ENCODE measurements around the gene CKS2.
"Not testable (repeated sequence)": the region's sequence is repeated elsewhere in the genome, so short reads cannot be mapped to it uniquely, and the experiment has no call there.

CKS2 gene

DNA sequence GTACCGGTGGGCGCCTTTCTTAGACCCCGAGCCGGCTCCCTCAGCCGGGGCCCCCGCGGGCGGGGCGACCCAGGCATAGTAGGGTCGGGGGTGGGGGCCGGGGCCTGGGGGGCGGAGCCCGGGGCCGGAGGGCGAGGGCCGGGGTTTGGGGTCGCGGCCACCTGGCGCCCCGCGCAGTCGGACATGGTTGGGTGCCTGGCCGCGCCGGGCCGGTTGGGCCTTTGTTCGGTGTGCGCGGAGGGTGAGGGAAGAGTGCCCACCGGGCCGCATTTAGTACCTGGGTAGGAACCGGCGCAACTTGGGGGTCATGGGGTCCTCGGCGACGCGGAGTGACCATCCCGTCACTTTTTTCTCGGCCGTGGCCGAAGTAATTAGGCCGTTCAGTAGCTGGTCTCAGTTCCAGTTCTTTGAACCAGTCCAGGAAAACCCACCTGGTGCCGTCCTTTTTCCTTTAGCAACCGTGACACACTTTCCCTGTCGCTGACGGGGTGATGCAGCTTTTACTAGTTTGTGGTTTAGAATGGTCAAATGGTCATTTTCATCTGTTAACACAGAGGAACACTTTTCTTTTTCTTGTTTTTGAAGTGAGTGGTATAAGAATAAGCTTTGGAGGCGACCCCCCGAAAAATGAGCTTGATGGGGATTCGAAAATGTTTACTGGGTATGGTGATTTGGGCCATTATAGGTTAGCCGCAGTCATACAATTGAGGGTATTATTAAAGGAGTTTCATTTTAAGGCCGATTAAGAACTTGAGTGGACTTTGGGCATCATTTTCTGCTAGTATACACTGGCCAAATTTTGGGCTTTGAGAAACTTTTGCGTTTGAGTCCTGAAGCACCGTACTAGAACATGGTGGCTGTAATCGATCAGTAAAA is 589 bp downstream of the CKS2 start:
- no peak for DNase-seq

DNA sequence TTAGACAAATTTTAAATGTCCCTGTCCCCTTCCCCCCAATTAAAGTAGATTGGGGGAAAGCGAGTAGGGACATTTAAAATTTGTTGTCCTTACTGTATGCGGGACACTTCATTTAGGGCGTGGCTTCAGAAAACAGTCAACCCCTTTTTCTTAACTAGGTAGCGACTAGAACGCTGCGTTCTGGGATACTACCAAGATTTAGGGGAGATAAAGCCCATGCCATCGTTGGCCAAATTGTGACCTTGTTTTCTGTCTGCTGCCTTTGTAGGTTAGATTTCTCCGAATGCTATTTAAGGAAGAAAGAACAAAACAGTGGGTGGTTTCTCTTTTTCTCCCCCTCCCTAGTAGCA is 1.2 kb downstream of the CKS2 start:
- peak in 1 of 2 donors; percentile 29 for DNase-seq

DNA sequence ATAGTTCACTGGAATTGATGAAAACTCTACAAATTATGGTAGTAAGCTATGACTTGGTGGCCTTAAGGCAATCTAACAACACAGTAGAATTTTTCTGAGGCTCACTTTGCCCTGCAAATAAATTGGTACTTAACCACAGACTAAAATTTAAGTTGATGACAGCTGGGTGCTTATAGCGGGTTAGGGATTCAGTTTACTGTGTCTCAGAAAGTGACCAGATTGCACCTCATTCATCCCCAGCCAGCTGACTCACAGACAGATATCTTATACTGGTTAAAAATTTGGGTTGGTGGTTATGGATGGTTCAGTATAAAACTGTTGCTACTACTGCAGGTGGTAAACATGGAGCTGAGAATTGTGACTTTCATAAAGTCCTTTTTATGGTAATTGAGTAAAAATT is 2.8 kb downstream of the CKS2 start:
- no peak for DNase-seq

DNA sequence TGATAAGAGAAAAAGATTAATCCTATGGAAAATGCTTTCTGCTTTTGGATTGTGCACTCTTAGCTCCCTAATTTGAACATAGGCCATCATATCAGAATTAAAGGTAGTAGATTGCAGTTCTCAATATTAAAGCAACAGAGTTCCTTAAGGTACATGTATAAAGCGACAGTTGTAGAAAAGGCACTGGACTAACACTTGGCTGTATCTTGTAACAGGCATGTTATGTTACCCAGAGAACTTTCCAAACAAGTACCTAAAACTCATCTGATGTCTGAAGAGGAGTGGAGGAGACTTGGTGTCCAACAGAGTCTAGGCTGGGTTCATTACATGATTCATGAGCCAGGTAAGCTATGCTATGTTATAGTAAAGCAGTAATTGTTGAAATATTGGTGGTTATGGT is 4.0 kb downstream of the CKS2 start:
- no peak for DNase-seq

DNA sequence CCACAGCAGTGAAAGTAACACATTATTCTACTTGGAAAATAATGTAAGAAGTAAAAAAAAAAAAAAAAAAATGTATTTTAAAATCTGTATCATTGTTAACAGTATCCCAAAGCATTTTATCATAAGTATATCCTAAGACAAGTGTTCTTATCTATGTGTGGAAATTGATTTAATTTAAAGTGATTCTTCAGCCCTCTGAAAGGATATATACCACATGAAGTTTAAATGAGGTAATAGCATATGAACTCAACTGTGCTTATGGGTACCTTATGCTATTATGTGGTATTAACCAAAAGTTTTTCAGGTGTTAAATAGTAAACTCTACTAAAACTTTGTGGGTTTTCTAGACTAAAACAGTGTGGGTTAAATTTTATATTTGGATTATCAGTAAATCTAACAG is 4.5 kb downstream of the CKS2 start:
- no peak for DNase-seq

DNA sequence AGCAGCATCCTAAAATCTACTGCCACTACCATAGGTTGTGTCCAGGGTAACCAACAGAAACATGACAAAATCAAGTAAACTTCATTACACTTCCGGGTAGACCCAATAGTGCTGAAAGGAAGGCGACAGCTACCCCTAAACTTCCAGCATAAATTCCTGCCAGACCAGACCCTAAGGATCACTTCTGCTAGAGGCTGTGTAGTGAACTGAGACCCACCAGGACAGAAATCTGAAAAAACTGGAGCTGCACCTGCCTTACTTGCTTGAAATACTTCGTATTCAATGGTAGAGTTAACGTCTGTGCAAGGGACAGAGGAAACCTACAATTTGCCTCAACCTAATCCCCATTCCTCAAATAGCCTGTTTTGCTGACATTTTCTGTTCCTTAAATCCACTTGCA is 6.3 kb downstream of the CKS2 start:
- DNase-seq, result no peak

DNA sequence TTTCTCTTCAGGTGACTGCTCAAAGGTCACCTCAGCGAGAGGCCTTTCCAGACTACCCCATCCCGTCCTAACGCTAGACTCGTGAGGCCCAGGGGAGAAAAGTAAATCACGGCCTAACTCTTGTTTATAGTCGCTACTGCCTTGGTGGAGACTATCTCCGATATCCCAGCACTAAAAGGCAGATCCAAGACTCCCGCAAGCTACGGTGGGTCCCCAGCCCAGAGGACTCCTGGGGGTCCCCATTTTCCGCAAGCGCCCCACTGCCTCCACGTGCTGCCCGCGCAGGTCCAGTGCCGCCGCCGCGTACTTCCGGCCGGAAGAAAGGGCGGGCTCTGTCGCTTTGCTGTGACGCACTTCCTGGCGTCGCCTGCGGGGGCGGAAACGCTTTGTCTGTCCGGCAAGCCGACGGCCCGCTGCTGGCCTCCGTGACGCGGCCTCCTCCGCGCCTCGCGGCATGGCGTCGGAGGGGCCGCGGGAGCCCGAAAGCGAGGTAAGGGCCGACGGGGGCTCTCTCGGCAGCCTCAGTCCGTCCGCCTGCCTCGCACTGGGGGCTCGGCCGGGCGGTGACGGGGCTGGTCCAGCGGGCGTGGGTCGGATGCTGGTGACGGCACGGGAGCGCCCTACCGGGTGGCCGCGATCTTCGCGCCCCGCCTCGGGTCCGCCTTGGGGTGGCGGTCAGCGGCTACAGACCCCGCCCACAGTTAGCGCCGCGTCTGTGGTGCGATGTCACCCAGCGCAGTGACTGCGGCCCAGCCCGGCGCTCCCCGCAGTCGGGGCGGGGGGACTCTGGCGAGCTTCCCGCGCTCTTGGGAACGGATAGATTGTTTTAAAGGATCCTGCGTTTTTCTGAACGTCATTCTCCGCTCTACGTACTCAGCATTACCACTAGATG is 7.4 kb downstream of the CKS2 start, which contains the start of gene SECISBP2:
Gene SECISBP2, plus strand, starts transcription at position 378 of the 892 bp plus-strand sequence. Its CDS starts 77 bp downstream, at position 455.
- peak; percentile 94 for DNase-seq

DNA sequence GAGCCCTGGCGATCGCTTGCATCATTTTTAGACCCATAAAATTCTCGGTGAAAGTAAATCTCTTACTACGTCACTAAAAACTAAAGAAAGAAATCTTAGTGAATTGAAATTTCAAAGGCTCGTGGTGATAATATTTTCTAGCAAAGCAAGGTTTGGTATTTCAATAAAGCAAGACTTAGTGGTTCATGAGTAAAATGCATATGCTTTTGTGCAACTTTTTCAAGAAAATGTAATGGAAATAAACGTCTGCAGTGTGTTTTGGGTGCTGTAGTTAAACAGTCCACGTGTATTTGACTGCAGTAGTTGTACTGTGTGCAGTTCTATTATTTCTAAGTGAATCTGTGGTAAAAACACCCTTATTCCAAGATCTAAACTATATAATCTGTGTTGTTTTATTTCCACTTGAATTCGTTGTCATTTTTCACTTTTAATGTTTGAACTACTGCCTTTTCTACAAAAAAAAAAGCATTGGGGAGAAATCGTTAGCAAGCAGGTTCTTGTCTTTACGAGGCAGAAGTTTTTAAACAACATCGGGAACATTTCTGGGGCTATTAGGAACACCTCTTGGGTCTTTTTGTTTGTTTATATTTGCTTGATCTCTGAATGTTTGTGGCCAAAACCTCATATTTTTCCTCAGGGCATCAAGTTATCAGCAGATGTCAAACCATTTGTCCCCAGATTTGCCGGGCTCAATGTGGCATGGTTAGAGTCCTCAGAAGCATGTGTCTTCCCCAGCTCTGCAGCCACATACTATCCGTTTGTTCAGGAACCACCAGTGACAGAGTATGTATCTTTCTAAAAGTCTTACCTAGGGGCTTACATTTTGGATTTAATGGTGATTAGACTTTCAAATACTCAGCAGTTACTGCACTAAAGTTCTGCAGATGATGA is 8.3 kb downstream of the CKS2 start:
- DNase-seq, result no peak

DNA sequence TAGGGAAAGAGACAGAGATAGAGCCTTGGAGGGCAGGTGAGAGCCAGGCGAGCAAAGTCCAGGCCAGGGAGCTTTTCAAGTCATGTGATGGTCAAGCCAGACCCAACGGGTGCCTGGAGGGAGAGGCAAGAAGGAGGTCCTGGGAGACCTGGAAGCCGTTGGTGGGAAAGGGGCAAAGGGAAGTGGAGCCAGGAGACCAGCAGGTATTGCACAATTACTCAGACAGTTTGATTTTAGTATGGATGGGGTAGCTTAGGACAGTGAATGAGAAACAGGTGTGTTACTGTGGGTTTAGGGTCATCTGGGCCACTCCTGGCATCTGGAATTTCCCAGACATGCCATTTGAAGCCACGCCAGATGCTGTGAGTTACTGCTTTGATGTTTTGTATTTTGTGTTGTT is 12.4 kb downstream of the CKS2 start:
- DNase-seq, result no peak

DNA sequence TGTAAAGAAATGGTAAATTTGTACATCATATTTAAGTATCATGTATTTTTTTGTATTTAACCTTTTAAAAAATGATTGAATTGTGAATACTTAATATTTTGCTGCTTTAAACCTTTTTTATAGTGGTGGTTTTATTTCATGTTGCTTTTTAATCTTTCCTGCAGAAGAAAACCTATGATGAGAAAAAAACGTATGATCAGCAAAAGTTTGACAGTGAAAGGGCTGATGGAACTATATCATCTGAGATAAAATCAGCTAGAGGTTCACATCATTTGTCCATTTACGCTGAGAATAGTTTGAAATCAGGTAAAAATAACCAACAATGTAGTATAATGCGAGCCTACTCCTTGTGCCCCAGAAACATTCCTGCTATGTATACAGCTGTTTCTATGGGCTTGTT is 14.7 kb downstream of the CKS2 start:
- DNase-seq, result no peak

DNA sequence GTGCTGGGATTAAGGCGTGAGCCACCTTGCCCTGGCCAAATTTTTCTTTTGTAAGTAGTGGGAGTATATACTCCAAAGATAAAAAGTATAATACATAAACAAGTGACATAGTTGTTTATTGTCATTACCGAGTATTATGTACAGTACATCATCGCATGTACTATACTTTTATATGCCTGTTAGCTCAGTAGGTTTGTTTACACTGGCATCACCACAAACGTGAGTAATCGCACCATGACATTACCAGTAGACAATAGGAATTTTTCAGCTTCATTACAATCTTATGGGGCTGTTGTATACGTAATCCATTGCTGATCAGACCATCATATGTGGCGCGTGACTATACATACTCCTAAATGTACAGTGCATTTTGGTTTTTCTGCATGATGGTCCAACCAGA is 17.1 kb downstream of the CKS2 start:
- DNase-seq, result no peak

DNA sequence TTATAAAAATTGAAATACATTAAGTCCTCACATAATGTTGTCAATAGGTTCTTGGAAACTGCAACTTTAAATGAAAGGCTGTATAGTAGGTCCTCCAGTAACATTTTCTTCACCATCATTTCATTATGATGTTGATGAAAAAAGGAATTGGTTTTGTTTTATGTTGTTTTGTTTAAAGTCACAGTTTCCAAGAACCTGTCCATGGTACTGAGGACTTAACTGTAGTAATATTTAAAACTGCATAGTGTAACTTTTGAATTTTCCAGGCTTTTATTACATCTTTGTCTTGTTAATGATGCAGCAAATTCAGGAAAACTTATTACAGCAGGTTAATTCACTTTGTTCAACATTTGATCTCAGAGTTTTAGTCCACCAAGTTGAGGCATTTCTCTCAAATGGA is 18.9 kb downstream of the CKS2 start:
- no peak for DNase-seq

DNA sequence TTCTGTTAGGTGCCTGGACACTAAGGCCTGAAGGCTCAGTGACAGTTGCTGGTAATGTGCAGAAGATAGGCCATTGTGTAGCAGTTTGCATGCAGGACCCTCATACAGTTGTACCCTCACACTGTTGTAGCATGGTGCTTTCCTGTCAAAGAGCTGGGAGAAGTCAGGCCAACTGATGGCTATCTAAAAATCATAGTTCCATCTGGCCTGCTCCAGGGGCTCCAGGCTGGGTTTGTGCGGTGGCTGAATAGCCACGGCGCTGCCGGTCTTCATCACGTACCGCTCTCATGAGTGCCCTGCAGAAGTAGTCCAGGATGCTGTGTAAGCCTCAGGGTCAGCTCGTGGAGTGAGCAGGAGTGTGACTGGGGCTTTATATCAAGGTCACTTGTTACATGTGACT is 19.5 kb downstream of the CKS2 start:
- DNase-seq, result no peak

DNA sequence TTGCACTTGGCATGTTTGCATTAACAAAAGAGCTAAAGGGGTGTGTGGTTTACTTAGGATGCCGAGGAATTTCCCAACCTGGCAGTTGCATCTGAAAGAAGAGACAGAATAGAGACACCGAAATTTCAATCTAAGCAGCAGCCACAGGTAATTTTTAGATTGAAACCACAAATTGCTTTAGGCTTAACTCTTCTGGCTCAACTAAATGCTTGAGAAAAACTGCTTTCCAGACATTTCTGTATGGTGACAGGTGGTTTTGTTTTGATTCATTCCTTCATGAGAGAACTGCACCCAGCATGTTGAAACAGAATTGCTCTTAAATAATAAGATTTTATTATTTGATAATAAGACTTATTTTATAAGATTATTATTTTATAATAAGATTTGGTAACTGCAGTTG is 28.8 kb downstream of the CKS2 start:
- no peak for DNase-seq

DNA sequence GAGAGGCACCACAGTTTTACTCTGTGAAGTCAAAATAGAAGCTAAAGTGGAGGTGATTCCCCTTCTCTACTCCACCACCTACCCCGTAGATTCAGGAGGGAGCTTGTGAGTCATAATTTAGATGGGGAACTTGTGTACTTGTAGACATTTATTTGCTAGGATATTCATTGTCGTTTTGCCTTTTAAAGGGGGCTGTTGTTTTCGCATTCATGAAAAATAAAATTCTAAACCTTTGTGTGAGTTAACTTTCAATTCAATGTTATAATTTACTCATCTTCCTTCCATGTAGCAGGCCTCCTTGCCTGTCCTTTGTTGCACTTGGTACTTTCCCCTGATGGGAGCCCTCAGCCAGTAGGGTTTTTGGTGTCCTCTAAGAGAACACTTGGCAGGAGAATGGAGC is 29.3 kb downstream of the CKS2 start:
- no peak for DNase-seq

DNA sequence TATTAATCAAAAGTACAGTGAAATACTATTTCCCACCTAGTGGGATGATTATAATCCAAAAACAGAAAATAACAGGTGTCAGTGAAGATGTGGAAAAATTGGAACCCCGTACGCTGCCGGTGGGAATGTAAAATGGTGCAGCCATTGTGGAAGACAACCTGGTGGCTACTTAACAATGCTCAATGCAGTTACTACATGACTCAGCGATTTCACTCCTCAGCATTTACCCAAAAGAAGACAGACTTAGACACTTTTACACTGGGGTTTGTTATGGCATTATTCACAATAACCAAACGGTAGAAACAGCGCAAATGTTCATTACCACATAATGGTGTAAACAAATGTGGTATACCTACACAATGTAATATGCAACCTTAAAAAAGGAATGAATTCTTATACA is 31.2 kb downstream of the CKS2 start:
- DNase-seq, result no peak

DNA sequence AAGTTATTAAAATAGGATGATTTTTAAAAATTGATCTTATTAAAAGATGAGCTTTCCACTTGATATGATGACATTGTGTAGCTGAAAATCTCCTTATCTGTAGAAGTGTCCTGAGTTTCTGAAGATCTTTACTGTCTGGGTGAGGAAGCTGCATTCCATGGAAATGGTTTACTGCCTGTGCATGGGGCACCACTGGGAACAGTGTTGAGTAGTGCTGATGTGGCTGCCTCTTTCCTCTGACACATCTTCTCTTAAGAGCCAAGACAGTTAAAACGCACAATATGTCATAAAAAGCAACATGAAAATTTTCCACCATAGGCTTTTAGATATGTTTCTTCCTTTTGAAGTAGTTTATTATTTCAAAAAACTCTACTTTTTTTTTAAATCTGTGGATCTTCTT is 32.0 kb downstream of the CKS2 start:
- DNase-seq, result no peak

DNA sequence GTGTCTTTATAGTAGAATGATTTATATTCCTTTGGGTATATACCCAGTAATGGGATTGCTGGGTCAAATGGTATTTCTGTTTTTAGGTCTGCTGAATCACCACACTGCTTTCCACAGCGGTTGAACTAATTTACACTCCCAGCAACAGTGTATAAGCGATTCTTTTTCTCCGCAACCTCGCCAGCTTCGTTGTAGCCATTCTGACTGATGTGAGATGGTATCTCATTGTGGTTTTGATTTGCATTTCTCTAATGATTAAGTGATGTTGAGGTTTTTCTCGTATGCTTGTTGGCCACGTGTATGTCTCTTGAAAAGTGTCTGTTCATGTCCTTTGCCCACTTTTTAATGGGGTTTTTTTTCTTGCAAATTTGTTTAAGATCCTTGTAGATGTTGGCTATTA is 32.8 kb downstream of the CKS2 start:
- DNase-seq, result not testable (repeated sequence)

DNA sequence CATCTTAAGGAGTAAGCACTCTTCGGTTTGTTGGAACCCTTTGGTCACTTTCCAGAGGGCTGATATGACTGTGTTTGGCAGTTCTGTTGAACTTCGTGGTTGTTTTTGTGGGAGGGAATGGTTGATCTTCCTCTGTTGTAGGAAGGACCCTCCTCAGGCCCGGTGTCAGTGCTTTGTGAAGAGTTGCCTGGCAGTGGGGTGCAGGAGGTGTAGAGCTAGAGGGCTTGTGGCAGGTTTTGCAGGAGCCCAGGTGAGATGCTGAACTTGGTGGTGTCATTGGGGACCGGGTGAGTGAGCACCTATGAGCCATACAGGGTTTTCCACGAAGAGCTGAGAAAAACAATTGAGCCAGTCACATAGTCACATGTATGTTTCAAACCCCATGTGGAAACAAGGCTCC is 34.5 kb downstream of the CKS2 start:
- no peak for DNase-seq

DNA sequence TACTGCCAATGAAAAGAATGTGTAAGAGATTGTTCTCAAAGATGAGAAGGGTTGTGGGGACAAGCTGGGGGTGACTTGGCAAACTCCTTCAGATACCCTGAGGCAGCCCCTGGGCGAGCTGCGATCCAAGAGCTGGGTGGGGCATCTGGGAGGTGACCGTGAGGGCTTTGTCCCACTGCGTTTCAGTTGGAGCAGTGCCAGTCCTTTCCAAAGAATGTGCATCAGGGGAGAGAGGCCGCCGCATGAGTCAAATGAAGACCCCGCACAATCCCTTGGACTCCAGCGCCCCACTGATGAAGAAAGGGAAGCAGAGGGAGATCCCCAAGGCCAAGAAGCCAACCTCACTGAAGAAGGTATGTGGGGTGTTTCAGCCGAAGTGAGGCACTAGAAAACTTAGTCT is 35.7 kb downstream of the CKS2 start:
- DNase-seq, result no peak

DNA sequence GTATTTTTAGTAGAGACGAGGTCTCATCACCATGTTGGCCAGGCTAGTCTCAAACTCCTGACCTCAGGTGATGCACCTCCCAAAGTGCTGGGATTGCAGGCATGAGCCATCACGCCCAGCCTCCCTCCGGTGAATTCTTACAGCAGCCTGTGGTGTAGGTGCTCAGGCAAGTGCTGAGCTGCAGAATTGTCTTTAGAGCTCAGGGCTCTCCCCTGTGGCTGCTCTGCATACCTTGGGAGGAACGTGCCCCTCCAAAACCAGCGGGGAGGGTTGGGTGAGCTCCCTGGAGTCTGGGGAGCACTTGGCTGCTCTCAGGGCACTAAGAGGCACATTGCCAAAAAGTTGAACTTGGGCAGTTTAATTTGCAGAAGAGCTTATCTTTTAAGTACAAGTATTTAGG is 36.7 kb downstream of the CKS2 start:
- no peak for DNase-seq

DNA sequence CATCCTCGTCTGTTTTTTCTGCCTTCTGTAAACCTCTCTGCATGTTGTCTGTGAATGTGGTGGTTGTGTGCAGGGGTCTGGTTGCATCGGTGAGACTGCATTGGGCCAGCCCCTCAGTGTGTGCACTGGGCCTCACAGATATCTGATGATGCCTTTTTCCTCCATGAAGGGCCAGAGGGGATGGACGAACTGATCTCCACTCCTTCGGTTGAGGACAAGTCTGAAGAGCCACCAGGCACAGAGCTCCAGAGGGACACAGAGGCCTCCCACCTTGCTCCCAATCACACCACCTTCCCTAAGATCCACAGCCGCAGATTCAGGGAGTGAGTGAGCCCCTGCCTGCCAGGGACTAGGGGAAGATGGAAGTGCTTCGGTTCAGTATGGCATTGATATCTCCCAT is 38.6 kb downstream of the CKS2 start:
- DNase-seq, result no peak

DNA sequence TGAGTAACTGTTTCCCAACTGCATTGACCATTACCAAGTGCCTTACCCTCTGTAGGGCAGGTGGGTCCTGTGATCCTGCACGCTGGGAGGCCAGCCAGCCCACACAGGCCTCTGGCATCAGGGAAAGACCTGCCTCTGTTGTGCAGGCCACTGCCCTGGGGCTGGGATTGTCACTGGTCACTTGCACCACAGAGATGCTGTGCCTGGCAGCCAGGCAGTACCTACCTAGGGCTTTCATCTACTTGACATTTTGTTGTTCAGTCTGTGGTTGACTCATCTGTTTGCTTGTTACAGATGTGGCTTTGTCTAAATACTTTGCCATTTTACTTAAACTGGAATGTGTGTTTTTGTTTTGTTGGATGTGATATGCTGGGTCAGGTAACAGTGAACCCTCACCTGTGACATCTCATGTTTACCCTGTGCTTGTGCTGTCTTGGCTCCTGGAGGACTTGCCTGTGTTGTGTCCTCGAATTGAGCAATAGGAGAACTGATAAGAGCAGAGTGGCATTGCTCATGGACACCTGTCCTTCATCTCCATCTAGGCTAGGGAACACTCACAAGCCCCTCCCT is 40.1 kb downstream of the CKS2 start:
- no peak for DNase-seq

Measured in CD4-positive, alpha-beta T cell treated with Interleukin-1 beta for 1 hour (primary cell).